Measurements from ENCODE around the gene VAV2.
A peak's percentile ranks its signal among the peaks of the same experiment; 100 is the strongest.

Gene VAV2

GRCh38 chr9:133991964-133992779 is at the start of gene VAV2:
Gene VAV2 (minus strand): TSS chr9:133992324. CDS start chr9:133992278, 46 bp downstream.
- peak; percentile 79 for DNase-seq (ENCODE audit: low read depth)

- DNase-seq (ENCODE audit: low read depth) = no peak
Observed at GRCh38 chr9:134041649-134041962, 49.5 kb upstream of the VAV2 start.

- no peak for DNase-seq (ENCODE audit: low read depth)
Observed at GRCh38 chr9:134040781-134041648, 48.9 kb upstream of the VAV2 start.

- DNase-seq (ENCODE audit: low read depth) = no peak
Observed at GRCh38 chr9:134040176-134040565, 48.0 kb upstream of the VAV2 start.

- no peak for DNase-seq (ENCODE audit: low read depth)
Observed at GRCh38 chr9:134039386-134040175, 47.5 kb upstream of the VAV2 start.

GRCh38 chr9:134037641-134038040 is 45.5 kb upstream of the VAV2 start:
- DNase-seq (ENCODE audit: low read depth) = no peak

GRCh38 chr9:134036130-134036529 is 44.0 kb upstream of the VAV2 start:
- DNase-seq (ENCODE audit: low read depth) = no peak

GRCh38 chr9:134035041-134036039 is 43.2 kb upstream of the VAV2 start:
- DNase-seq (ENCODE audit: low read depth) = no peak

- DNase-seq (ENCODE audit: low read depth) = no peak
Observed at GRCh38 chr9:134034215-134035040, 42.3 kb upstream of the VAV2 start.

- no peak for DNase-seq (ENCODE audit: low read depth)
Observed at GRCh38 chr9:134033516-134034214, 41.5 kb upstream of the VAV2 start.

GRCh38 chr9:134032456-134033222 is 40.5 kb upstream of the VAV2 start:
- no peak for DNase-seq (ENCODE audit: low read depth)

GRCh38 chr9:134031783-134032182 is 39.7 kb upstream of the VAV2 start:
- no peak for DNase-seq (ENCODE audit: low read depth)

- no peak for DNase-seq (ENCODE audit: low read depth)
Observed at GRCh38 chr9:134030821-134031470, 38.8 kb upstream of the VAV2 start.

- no peak for DNase-seq (ENCODE audit: low read depth)
Observed at GRCh38 chr9:134029248-134030226, 37.4 kb upstream of the VAV2 start.

GRCh38 chr9:134028575-134029247 is 36.6 kb upstream of the VAV2 start:
- DNase-seq (ENCODE audit: low read depth) = no peak

- no peak for DNase-seq (ENCODE audit: low read depth)
Observed at GRCh38 chr9:134028076-134028475, 36.0 kb upstream of the VAV2 start.

GRCh38 chr9:134027561-134027960 is 35.4 kb upstream of the VAV2 start:
- no peak for DNase-seq (ENCODE audit: low read depth)

Data from EH (cell line).